HG02642 (cell line): ENCODE results near the gene TANC1.

Experiments
- ATAC-seq: cut with Tn5 transposase; IDR thresholded peaks from one replicate; pipeline ENCODE4 v1.9.1; 2021; ENCODE audit warnings: mild to moderate bottlenecking; ENCODE audit not compliant: unreplicated experiment, poor library complexity

The TANC1 gene

DNA sequence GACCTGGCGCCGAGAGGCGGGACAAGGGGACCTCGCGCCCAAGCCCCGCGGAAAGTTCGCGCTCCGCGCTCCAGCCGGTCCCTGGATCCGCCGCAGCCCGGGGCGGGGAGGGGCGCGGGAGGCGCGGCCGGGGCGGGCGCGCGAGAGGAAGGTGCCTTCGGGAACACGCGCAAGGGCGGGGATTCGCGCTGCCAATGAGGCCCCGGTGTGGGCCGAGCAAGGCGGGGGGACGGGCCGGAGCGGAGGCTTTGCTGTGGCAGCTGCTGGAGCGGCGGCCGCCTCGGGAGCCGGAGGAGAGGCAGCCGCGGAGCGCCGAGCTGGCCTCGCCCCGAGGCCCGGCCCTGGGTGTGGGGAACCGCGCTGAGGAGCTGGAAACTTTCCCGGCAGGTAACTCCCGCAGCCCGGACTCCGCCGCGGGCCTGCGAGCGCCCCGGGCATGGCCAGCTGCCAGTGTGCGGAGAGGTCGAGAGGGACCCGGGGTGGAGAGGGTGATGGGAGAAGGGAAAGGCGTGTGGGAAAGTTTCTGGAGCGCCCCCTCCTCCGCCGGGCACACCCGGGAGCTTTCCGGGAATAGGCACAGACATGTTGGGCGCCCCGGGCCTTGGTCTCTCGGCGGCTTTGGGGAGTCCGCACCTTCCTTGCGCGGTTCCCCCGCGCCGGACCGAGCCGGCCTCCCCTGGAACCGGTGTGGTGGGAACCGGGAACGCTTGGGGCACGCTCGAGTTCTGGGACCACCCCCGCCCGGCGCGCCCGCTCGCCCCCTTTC is at the start of gene TANC1:
TANC1 (plus strand) TSS at position 245 of the 766 bp plus-strand sequence. CDS start 97,271 bp downstream, outside the sequence.
- peak; percentile 97 for ATAC-seq

DNA sequence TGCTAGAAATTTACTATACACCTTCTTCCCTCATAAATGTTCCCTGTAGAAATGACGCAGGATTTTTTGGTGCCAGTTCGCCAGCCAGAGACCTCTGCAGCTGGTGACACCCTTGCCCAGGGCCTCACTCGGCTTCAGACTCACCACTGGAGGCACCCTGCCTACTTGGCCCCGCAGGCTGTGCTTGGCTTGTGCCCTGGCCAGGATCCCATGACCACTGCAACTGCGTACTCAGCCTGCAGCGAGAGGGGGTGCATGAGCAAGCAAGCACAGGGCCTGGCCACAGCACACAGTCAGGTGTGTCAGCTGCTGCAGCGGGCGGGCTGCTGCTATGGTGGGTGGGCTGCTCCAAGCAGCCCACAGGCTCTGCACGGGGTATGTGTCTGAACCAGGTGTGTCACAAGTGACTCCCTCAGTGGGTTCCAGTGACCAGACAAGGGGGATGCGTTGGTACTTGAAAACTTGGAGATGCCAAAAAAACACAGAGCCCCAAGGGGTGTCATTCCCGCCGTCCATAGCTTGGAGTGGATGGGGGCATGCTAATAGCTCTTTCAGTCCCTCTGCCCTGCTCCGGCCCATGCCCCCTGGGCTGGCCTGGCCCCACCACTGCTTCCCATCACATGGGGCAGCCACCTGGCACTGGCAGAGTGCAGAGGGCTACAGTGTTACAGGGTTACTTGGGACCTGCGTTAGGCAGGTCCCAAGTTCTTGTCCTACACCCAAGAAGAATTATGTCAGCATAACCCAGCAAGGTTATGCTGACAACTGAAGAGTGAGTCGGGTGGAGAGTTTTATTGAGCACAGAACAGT is 46.6 kb upstream of the TANC1 start:
- ATAC-seq = no peak

DNA sequence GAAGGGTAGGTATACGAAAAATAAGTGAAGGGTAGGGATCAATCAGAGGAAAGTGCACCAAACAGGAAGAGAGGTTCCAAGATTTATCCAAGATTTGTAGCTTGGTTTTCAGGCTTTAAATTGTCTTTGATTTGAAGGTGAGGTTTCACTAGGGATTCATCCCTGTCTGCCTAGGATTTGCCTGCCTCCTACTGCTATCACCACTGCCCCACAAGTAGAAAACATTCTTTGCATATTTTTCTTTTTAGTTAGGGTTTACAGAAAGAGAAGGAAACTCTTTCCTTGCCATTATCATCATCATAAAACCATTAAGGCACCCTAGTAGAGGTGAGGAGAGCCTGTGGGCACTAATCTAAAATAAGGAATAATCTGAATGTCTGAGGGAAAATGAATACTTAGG is 45.8 kb upstream of the TANC1 start:
- no peak for ATAC-seq

DNA sequence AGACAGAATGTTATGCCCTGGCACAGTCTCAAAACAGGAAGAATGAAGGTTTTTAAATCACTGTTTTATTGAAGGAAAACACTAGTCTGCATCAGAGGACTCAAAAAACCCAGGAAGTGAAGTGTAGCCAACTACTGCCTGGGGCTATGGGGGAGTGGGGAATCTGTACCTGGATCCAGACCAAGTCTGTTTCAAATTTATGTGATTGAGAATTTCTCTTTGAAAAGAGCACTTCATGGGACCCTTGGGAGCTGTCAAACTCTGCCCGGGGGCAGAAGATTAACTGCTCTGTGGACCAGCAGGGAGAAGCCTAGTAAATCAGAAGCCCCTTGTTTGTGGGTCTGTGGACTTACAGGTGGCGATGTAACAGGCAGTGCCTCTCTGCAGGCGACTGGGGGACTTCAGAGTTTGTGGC is 45.3 kb upstream of the TANC1 start:
- ATAC-seq = no peak

DNA sequence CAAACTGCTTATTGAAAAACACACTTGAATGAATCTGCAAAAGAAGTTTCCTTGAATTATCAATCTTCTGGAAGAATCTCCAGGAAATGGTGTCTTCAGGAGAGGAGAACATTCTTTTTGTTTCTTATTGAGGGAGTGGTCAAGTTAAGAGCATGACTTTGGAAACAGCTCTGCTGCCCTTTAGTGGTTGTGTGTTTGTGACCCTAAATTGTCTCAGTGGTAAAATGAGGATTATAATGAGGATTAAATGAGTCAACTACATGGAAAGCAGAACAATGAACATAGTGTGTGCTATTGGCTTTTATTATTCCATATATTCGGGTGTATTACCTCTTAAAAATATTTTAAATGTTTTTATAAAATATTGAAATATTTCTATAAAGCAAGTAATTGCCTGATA is 44.8 kb upstream of the TANC1 start:
- no peak for ATAC-seq

DNA sequence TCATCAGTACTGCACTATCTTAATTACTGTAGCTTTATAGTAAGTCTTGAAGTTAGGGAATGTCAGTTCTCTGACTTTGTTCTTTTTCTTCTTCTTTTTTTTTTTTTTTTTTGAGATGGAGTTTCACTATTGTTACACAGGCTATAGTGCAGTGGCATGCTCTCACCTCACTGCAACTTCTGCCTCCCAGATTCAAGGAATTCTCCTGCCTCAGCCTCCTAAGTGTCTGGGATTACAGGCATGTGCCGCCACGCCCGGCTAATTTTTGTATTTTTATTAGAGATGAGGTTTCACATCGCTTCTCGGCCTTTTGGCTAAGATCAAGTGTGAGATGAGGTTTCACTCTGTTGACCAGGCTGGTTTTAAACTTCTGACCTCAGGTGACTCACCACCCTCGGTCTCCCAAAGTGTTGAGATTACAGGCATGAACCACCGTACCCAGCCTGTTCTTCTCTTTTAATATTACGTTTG is 41.9 kb upstream of the TANC1 start:
- no peak for ATAC-seq

DNA sequence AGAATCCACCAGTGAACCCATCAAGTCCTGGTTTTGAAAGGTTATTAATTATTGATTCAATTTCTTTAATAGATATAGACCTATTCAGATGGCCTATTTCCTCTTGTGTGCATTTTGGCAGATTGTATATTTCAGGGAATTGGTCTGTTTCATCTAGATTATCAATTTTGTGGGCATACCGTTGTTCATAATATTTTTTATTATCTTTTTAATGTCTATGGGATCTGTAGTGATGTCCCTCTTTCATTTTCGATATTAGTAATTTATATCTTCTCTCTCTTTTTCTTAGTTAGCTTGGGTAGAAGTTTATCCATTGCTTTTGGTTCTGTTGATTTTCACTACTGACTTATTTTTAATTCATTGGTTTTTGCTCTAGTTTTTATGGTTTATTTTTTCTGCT is 39.9 kb upstream of the TANC1 start:
- no peak for ATAC-seq

DNA sequence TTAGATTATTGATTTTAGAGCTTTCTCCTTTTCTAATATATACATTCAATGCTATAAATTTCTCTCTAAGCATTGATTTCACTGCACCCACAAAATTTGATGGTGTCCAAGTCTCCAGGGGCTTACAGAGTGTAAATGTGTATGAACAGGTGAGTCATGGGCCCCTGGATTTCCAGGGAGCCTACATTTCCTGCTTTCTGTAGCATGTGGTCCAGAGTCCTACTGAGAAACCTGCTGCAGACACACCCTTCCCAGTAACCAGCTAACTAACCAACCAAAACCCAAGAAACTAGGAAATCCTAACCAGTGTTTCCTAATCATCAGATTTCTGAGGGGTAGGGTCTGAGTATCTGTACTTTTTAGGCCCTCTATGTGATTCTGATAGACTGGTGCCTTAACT is 39.5 kb upstream of the TANC1 start:
- no peak for ATAC-seq

DNA sequence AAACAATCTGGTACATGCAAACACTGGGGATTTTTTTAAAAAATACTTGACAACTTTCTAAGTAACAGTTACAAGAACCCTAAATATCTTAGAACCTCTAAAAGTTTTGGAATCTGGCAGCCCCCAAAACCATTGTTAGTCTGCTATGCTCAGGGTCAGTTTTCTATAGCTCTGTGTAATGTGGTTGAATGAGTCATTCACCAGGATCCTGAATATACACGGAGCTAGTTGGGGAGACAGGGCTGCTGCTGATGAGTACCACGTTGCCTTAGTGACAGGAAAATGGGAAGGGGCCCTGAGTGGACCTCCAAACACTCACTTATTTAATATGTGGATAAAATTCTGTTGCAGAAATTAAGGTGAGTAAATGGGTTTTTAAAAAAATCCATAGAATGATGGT is 36.9 kb upstream of the TANC1 start:
- no peak for ATAC-seq

DNA sequence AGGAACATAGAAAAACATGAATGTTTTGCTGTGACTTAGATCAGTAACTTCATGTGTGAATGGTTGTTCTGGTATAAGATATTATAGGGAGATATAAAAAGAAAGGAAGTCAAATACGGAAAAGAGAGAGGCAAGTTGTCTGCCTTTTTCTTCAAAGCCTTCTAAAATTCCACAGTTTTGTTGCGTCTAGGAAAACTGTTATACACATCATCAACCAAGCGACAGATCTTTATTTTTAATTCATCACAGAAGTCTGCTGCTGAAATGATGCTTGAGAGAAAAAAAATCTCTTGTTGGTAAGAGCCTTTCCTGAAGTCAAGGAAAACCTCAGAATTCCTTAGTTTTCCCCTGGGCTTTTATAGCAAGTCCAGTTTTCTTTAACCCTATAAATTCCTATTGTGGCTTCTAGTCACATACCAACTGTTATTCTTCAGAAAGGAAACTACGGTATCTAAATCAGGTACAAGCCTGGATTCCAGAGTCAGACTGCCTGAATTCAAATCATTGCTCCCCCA is 36.3 kb upstream of the TANC1 start:
- no peak for ATAC-seq

DNA sequence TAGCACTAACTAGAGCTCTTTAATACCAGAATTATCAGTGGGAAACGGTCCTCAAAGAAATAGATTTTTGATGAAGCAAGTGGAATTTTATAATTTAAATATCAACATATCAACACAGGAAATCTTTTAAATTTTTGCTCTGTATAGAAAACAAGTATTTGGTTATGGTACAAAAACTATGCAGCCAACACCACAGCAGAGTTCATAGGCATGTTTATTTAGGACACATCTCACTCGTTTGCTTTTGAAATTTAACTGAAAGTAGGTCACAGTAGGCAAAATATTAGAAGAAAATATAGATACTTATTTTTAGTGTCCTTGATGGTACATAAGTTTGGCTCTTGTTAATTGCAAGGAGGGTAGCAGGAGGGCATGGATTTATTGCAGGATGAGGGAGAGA is 34.3 kb upstream of the TANC1 start:
- no peak for ATAC-seq

DNA sequence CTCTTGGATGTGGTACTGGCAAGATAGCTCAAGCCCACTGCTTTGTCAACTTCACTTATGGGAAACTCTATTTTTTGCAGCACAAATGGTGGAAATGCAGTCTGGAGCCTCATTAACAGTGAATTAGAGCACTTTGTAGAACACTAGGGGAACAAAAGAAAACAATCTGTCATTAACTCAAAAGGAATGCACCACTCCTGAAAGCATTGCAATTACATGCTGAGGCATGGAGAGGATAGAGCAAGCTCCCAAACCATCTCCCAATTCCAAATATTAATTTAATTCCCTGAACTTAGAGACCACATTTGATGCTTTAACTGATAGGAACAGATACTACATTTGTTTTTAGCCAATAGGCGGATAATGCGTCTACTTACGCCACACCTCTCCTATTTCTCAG is 32.8 kb upstream of the TANC1 start:
- ATAC-seq = no peak

DNA sequence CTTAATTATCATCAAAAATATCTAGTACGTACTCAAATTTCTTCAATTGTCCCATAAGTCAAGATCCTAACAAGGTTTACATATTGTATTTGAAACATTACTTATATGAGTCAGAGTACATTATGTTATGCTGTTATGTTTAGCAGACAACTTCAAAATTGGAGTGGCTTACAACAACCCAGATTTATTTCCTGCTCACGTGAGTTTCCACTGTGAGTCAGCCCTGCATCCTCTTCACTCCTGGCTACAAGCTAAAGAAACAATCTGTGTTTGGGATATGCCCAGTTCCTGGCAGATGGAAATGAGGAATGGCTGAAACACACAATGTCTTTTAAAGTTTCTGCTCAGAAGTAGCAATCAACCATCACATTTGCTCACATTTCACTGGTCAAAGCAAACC is 31.5 kb upstream of the TANC1 start:
- ATAC-seq = no peak

DNA sequence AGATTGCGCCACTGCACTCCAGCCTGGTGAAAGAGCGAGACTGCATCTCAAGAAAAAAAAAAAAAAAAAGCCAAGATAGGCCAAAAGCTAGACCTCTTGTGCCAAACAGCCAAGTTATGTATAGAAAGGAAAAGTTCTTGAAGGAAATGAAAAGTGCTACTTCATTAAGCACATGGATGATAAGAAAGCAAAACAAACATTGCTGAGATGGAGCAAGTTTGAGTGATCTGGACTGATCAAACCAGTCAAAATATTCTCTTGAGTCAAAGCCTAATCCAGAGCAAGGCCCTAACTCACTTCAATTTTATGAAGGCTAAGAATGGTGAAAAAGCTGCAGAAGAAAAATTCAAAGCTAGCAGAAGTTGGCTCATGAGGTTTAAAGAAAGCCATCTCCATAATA is 28.1 kb upstream of the TANC1 start:
- ATAC-seq = no peak

DNA sequence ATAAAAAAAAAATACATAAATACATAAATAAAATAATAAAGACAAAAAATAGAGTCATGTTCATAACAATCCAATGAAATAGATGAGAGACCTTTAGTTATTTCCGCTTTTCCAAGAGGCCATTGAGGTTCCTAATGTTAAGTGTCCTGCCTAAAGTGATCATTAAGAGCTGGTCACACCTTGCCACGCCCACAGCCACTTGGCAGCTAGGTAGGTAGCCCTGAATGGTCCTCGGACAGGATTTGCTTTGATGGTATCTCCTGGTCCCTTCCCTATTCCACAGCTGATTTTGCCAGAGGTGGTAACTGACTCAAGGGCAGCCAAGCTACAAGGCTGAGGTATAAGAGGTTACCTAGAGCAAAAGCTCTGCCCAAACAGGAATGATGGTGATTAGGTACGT is 24.5 kb upstream of the TANC1 start:
- no peak for ATAC-seq

DNA sequence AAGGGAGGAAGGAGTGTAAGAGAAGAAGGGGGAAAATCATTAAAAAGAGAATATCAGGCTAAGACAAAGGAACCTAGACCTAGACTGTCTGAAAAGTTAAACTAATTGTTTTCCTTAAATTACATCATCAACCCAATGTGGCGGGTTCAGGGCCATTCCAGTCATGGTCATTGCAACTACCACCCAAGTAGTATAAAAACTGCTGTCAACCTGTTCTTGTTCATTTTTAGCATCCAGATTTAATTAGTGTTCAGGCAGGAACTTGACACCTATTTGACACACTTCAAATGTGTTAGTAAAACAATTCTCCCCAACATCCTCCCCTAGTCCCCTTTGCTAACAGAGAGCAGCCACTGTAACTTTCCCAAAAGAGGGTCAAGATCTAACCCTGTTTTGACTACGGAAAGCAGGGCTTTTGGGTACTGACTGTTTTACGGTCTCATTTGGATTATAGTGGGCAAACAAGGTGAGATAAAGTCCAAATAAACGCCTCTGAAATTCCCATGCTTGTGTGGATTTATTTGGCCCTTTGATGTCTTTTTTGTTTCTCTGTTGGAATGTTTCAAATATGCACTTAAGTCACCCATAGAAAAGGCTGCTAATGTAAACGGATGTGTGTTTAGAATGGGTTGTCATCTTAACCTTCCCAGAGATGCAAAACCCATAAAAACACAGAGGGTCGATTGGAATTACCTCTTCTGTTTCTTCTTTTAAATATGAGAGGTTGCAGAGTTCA is 19.3 kb upstream of the TANC1 start:
- no peak for ATAC-seq

DNA sequence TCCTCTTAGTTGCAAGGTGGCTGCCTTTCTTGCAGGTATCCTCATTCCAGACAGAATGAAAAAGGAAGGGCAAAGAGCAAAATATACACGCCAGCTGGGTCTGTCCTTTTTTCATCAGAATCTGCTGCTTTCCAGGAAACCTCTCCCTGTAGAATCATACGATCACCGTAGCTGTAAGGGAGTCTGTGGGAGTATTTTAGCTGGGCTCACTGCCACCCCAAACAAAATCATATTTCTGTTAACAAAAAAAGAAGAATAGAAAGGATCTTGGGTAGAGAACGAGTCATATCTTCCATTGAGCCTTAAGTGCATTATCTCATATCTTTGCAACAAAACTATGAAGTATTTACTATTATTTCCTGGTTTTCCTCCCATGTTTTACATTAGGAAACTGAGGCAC is 15.0 kb upstream of the TANC1 start:
- no peak for ATAC-seq

DNA sequence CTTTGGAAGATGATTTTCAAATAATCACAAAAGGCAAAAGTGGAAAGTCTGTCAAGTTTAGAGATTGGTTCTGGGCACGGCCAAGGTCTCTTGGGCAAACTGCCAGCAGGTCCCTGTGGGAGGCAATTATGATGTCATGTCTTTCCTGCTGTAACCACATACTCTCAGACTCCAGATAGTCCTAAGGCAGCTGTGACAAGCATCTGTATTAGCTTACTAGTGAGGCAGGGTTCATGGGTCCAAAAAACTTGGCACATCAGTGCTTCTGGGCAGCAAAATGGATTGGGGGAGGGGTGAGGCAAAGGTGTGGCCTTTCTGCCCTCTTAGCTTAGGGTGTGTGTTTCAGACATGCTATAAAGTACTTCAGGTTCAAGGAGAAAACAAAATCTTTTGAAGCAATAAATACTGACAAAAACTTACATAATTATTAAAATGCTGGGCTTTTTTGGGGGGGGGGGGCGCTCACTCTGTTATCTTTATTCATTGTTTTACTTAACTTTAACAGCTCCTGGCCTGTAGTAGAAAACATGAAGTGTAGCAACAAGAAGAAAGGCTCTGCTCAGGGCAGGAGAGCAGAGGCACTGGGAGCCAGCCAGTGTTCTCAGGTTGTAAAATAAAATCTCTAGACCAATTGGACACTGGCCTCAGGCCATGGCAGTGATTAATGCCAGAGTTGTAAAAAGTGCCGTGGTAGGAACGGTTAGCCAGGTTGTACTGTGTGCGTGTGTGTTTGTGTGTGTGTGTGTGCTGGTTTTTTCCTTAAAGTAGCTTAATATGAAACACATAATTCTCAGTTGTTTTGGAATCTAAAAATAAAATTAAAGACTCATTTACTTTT is 14.3 kb upstream of the TANC1 start:
- peak; percentile 60 for ATAC-seq

DNA sequence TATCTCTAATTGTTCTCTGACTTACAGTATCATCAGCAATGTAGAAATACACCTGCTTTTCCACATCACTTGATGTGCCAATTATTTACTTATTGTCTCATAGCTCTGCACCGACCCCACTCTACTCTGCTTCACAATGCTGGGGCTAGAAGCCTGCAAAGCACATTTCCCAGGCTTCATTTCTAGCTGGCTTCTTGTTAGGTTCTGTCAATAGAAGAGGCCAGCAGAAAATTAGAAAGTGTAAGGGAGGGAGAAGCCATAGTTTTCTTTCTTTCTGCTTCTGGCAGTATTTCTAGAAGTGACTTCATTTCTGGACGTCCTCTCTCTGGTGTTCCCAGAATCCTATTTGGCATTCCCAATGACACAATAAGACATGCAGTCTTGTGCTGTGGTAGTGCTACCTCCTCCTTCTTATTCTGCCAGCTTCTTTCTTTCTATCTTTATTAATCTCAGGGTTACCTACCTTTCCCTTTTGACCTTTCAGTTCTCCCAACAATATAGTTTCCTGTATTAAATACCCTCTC is 12.5 kb upstream of the TANC1 start:
- no peak for ATAC-seq

DNA sequence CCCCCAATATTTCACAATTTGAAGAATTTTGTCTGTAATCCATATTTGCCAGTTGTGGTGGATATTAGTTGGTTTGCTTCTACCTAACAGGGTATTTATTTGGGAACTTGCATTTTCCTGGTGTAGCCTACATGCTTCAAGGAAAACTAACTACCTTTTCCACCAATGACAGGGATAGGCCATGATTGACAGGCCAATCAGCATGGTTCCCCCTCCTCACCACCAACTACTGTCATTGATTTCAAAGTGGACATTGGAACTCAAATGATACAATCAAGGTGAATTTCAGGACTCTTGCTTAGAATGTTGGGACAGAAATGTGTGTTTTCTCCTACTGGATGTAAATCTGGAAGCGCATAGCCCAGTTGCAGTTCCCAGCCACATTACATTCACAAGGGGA is 10.1 kb upstream of the TANC1 start:
- no peak for ATAC-seq
